Muscle layer of duodenum (tissue), 2 donors: ENCODE measurements around the gene ACE.

Experiments used
- H3K27ac ChIP-seq: one replicate; pipeline ENCODE4 v1.7.0; 2013; ENCODE audit warnings: mild to moderate bottlenecking, low read length
- H3K27me3 ChIP-seq: one replicate; pipeline ENCODE4 v1.7.0; 2013; ENCODE audit warnings: low read depth, mild to moderate bottlenecking, control low read depth, low read length
- H3K36me3 ChIP-seq, 2 donors: one replicate each; pipeline ENCODE4 v1.7.0; 2013; ENCODE audit warnings: low read length in 2 of 2, control low read depth in 1 of 2, mild to moderate bottlenecking in 1 of 2; ENCODE audit not compliant: insufficient read depth in 2 of 2, control insufficient read depth in 1 of 2
- H3K4me1 ChIP-seq, 2 donors: one replicate each; pipeline ENCODE4 v1.7.0; 2013; ENCODE audit warnings: low read length in 2 of 2, mild to moderate bottlenecking in 2 of 2, control low read depth in 1 of 2, moderate library complexity in 1 of 2; ENCODE audit not compliant: insufficient read depth in 2 of 2, control insufficient read depth in 1 of 2
- H3K4me3 ChIP-seq, 2 donors: one replicate each; pipeline ENCODE4 v1.7.0; 2013; ENCODE audit warnings: low read length in 2 of 2, low read depth in 1 of 2, mild to moderate bottlenecking in 1 of 2
- H3K9me3 ChIP-seq, 2 donors: one replicate each; pipeline ENCODE4 v1.7.0; 2013; ENCODE audit warnings: low read length in 2 of 2, control low read depth in 1 of 2, mild to moderate bottlenecking in 1 of 2; ENCODE audit not compliant: control insufficient read depth in 1 of 2
- donor health status: healthy.

The ACE gene

DNA sequence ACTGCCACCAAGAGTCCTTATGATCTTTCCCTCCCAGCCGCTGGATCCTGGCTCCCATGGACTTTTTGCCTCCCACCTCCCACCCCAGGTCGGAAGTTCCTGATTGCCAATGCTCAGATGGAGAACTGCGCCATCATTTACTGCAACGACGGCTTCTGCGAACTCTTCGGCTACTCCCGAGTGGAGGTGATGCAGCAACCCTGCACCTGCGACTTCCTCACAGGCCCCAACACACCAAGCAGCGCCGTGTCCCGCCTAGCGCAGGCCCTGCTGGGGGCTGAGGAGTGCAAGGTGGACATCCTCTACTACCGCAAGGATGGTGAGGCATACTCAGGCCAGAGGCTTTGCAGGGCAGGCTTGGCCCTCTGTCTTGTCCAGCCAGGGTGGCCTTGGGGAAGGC, 47.2 kb downstream of the ACE start:
- Histone ChIP-seq H3K4me1 (peaks cover 0 to 7% of the 10 kb centered on the region in 2 donors), H3K36me3 (no peaks in the 10 kb centered on the region), H3K4me3 (no peak overlapping the region), H3K27ac (no peak overlapping the region), H3K27me3 (no peaks in the 10 kb centered on the region), H3K9me3 (no peaks in the 10 kb centered on the region)

DNA sequence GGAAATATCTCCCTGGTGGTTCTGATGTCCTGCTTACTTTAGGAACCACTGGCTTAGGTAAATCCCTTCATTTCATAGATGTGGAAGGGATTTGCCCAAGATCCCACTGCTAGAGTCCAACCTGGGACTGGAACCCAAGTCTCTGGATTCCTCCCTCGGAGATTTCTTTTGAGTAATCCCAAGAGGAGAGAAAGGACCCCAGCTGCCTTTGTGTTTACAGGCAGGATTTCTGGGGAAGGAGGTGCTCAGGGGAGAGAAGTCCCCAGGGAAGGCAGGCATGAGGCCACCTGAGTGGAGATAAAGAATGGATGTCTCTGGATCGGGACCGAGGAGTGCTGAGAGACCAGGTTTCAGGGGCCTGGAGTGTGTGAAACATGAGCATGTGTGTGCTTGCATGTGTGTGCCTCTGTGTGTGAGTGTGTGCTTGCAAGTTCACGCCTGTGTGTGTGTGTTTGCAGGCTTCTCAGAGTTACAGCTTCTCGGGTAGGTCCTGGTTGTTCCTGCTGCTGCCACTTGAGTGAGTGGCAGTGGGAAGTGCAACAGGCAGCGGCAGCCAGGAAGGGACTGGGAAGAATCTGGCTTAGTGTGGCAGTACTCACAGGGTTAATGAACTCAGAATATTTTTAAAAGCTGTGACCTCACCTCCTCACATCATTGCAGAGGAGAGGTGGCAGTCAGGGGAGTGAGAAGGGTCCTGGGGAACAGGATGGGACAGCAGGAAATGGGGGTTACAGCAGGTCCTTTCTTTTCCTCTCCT, 48.5 kb downstream of the ACE start:
- H3K36me3 ChIP-seq, result no peaks in the 10 kb centered on the region
- H3K27me3 ChIP-seq, result no peaks in the 10 kb centered on the region
- peaks cover 0 to 7% of the 10 kb centered on the region in 2 donors for H3K4me1 ChIP-seq
- H3K27ac ChIP-seq, result no peak overlapping the region
- H3K4me3 ChIP-seq, result no peak overlapping the region
- H3K9me3 ChIP-seq, result no peaks in the 10 kb centered on the region

DNA sequence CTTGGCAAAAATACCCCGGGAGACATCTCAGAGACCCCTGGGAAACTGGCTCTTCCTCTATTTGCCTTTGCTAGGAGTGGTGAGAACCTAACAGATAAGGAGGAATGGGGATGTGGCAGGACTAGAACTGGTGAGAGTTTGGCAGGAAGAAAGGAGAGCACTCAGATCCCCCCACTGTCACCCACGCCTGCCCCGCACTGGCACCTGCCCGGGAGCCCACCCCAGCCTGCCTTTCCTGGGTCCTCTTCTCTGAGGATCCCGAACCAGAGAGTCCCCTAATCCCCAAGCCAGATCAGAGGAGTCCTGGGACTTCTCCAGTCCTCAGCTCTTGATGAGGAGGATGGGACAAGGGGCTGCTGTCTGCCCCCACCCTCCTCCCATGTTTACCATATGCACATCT, 50.0 kb downstream of the ACE start:
- H3K4me1 ChIP-seq, result peaks cover 0 to 7% of the 10 kb centered on the region in 2 donors
- no peaks in the 10 kb centered on the region for H3K36me3 ChIP-seq
- no peaks in the 10 kb centered on the region for H3K9me3 ChIP-seq
- no peaks in the 10 kb centered on the region for H3K27me3 ChIP-seq
- no peak overlapping the region for H3K27ac ChIP-seq
- H3K4me3 ChIP-seq, result no peak overlapping the region

DNA sequence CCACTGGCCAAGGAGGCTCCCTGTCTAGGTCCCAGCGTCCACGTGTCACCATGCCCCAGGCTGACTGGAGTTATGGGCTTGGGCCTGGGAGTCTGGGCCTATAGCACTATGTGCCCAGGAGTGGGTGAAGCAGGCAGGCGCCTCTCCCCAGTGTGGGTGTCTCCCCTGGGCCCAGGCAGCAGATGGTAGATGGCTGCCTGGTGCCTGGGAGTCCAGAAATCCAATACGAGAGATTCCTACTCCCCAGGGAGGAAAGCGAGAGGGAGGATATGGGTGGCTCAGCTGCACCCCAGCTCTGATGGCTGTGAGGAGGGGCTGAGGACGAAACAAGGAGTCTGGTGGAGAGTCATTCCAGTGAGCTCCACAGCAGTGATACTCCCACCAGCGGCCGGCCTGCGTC, 51.3 kb downstream of the ACE start:
- no peaks in the 10 kb centered on the region for H3K9me3 ChIP-seq
- no peaks in the 10 kb centered on the region for H3K36me3 ChIP-seq

DNA sequence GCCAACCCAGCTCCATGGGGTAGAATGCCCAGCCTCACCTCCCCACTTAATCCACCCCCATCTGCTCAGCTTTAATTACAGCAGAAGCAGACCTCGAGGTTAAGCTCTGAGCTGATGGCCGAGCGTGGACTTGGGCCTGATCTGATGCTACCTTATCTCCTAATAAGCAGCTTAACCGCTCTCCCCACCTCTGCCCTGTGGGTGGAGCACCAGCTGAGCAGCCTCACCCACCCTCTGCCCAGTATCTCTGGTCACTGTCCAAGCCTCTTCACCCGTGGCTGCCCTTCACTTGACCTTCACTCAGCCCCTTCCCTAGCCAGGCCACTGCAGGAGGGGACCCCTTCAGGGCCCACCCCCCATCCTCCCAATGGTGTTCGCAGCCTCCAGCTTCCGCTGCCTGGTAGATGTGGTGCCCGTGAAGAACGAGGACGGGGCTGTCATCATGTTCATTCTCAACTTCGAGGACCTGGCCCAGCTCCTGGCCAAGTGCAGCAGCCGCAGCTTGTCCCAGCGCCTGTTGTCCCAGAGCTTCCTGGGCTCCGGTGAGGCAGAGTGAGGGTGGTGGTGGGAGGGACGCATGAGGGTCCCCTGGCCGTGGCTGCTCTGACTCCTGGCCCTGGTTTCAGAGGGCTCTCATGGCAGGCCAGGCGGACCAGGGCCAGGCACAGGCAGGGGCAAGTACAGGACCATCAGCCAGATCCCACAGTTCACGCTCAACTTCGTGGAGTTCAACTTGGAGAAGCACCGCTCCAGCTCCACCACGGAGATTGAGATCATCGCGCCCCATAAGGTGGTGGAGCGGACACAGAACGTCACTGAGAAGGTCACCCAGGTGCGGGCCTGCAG, 53.1 kb downstream of the ACE start:
- no peak overlapping the region for H3K4me3 ChIP-seq
- H3K9me3 ChIP-seq, result no peaks in the 10 kb centered on the region
- H3K27me3 ChIP-seq, result no peaks in the 10 kb centered on the region
- no peak overlapping the region for H3K27ac ChIP-seq
- H3K36me3 ChIP-seq, result no peaks in the 10 kb centered on the region
- H3K4me1 ChIP-seq, result no peaks in the 10 kb centered on the region

More for the DNA sequence above, 51.3 kb downstream of the ACE start:
- H3K4me1 ChIP-seq, result peaks cover 0 to 5% of the 10 kb centered on the region in 2 donors
- no peak overlapping the region for H3K4me3 ChIP-seq
- no peak overlapping the region for H3K27ac ChIP-seq
- H3K27me3 ChIP-seq, result no peaks in the 10 kb centered on the region

DNA sequence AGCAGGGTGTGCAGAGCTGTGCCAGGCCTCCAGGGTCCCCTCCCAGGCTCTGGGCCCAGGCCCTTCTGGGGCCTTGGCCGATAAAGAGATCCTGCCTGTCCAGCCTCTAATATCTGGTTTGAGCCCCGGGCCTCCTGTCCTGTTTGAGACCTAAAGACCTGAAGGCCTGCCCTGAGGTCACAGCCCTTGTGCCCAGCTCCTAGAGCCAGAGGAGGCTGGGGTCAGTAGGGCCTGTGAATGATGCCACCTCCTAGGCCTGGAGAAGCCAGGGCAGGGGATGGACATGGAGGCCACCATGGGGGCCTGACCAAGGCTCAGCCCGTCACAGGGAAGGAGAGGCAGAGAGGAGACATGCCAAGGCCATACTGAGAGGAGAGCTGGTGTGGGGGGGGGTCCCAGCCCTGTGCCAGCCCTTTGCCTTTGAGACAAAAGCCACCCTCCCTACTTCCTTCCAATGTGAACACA, 53.7 kb downstream of the ACE start:
- no peaks in the 10 kb centered on the region for H3K27me3 ChIP-seq
- no peaks in the 10 kb centered on the region for H3K4me1 ChIP-seq
- H3K36me3 ChIP-seq, result no peaks in the 10 kb centered on the region
- H3K4me3 ChIP-seq, result no peak overlapping the region
- no peak overlapping the region for H3K27ac ChIP-seq
- H3K9me3 ChIP-seq, result no peaks in the 10 kb centered on the region

DNA sequence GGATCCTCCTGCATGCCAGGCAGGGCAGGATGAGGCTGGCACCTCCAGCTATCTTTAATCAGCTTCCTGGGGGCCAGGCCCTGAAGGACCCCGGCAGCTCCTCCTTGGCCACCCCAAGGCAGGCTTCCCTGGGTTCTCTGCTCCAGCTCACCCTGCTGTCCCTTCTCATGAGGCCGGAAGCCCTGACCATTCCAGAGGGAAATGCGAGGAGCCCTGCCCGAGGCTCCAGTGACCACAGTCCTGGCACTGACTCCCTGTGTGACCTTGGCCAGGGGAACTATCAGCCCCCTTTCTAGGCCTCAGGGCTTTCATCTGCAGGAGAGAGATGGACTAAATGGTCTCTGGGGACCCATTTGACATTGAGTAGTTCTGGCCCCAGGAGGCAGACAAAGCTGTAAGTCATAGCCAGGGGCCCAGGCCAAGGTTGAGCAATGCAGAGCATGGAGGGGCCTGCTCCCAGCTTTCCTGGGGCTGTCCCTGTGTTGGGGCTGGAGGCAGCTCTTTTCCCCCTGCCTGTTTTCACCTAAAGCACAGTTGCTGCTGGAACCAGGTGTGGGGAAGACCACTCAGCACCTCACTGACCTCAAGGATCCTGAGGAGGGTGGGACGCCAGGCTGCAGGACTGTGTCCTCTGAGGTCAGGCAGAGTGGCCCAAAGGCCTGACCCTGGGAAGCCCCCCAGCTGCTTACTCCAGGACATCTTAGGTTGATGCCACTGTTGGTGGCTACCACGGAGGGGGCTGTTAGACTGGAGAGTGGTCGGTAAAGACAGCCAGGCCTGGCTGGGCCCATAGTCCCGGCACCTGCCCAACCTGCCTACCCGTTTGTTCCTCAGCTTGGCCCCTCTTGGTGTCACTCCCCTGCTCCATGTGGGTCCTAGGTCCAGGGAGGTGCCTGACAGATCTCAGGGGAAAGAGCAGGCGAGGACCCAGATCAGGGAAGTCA, 54.4 kb downstream of the ACE start:
- Histone ChIP-seq H3K27me3 (no peaks in the 10 kb centered on the region), H3K27ac (no peak overlapping the region), H3K36me3 (no peaks in the 10 kb centered on the region), H3K4me1 (no peaks in the 10 kb centered on the region), H3K9me3 (no peaks in the 10 kb centered on the region), H3K4me3 (no peak overlapping the region)

DNA sequence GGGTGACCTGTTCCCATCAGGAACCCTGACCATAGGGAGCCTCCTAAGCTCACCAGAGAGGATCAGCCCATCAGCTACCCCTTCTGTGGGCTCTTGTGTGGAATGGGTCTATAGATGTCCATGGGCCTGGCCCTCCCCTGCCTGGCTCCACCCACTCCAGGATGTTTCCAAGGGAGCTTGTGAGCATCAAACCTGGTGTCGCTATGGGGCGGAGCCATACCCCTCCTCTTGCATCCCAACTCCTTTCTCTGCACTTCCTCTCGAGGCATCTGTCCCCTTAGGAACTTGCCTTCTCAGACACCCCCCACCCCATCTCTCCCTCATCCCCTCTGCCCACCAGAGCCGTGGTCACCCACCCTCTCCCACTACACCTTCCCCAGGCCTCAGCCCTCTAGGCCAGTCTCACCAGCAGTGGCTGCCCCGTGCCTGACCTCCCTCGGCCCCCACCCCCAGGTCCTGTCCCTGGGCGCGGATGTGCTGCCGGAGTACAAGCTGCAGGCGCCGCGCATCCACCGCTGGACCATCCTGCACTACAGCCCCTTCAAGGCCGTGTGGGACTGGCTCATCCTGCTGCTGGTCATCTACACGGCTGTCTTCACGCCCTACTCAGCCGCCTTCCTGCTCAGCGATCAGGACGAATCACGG, 56.7 kb downstream of the ACE start:
- no peak overlapping the region for H3K27ac ChIP-seq
- H3K27me3 ChIP-seq, result peaks cover 3% of the 10 kb centered on the region
- H3K36me3 ChIP-seq, result no peaks in the 10 kb centered on the region
- H3K4me3 ChIP-seq, result no peak overlapping the region
- H3K4me1 ChIP-seq, result peaks cover 0 to 9% of the 10 kb centered on the region in 2 donors
- no peaks in the 10 kb centered on the region for H3K9me3 ChIP-seq

DNA sequence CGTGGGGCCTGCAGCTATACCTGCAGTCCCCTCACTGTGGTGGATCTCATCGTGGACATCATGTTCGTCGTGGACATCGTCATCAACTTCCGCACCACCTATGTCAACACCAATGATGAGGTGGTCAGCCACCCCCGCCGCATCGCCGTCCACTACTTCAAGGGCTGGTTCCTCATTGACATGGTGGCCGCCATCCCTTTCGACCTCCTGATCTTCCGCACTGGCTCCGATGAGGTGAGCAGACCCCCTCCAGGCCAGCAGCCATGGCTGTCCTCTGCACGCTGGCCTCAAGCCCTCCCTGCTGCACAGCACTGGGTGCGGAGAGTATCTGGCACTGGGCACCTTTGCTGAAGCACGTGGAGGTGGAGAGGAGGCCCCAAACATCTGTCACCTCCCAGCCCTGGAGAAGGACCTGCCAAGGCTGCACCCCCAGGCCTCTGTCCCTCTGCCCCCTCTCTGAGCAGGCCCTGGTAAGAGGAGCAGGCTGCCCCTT, 57.3 kb downstream of the ACE start:
- Histone ChIP-seq H3K36me3 (no peaks in the 10 kb centered on the region), H3K27me3 (peaks cover 9% of the 10 kb centered on the region), H3K9me3 (no peaks in the 10 kb centered on the region), H3K4me1 (peaks cover 0 to 10% of the 10 kb centered on the region in 2 donors), H3K27ac (no peak overlapping the region), H3K4me3 (no peak overlapping the region)

DNA sequence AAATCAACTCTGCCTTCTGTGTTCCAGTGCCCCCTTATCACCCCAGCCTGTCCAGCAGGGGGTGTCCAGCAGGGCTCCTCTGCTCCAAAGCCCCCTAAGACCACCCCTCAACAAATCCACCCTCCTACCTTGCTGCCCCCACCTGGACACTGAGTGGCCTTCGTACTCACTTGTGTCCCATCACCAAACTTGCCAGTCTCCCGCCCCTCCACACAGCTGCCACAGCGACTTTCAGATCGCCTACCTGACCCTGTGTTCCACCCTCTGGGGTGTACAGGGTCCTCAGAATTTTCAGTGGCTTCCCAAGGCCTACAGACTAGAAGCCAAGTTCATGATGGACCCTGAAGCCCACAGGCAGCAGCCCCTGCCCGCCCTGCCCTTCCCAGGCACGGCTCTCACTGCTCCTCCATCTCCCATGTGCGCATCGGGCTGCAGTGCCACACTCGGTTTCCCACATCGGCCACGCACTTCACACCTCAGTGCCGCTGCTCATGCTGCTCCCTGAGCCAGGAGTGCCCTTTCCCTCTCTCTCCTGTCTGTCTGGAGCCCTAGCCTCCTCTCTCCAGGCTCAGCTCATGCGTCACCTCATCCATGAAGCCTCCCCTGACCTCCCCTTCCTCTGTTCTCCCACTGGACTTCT, 58.1 kb downstream of the ACE start:
- H3K9me3 ChIP-seq, result no peaks in the 10 kb centered on the region
- H3K4me1 ChIP-seq, result peaks cover 0 to 10% of the 10 kb centered on the region in 2 donors
- H3K36me3 ChIP-seq, result no peaks in the 10 kb centered on the region
- no peak overlapping the region for H3K27ac ChIP-seq
- H3K4me3 ChIP-seq, result no peak overlapping the region
- H3K27me3 ChIP-seq, result peaks cover 17% of the 10 kb centered on the region
